Erythroblast (primary cell): ENCODE measurements around the gene PCBP3.
A peak's percentile ranks its signal among the peaks of the same experiment; 100 is the strongest.
"Not testable (repeated sequence)": the region's sequence is repeated elsewhere in the genome, so short reads cannot be mapped to it uniquely, and the experiment has no call there.

ENCODE experiments used
- DNase-seq, 2 experiments: peaks; one replicate each; lab custom pipeline; 2025; lab: John Stamatoyannopoulos, UW
- GATA1 ChIP-seq: IDR thresholded peaks from 2 replicates; pipeline ENCODE4 v1.6.1; 2011; ENCODE audit warnings: low read depth, mild to moderate bottlenecking, control low read depth, low read length, moderate library complexity
- POLR2A ChIP-seq: IDR thresholded peaks from 2 replicates; pipeline ENCODE4 v1.6.1; 2011; ENCODE audit warnings: mild to moderate bottlenecking, low read length

PCBP3 gene

GRCh38 chr21:45622416-45623097, 21.0 kb upstream of the PCBP3 start:
- no peak for DNase-seq

GRCh38 chr21:45623436-45623835, 20.1 kb upstream of the PCBP3 start:
- TF ChIP-seq GATA1 (no peak), POLR2A (no peak)
- no peak for DNase-seq

More at GRCh38 chr21:45622416-45623097, 21.0 kb upstream of the PCBP3 start:
- TF ChIP-seq POLR2A (no peak), GATA1 (no peak)

GRCh38 chr21:45626127-45626526, 17.4 kb upstream of the PCBP3 start:
- not testable (repeated sequence) for DNase-seq

- TF ChIP-seq GATA1: no peak
- no peak for TF ChIP-seq POLR2A
- DNase-seq: no peak
These were observed 14.2 kb upstream of the PCBP3 start for GRCh38 chr21:45629046-45629981.

GRCh38 chr21:45630066-45630694, 13.3 kb upstream of the PCBP3 start:
- no peak for DNase-seq
- no peak for TF ChIP-seq GATA1
- no peak for TF ChIP-seq POLR2A

- TF ChIP-seq GATA1 (no peak), POLR2A (no peak)
- no peak for DNase-seq
These were observed 12.6 kb upstream of the PCBP3 start for GRCh38 chr21:45630876-45631275.

- TF ChIP-seq POLR2A (no peak), GATA1 (no peak)
- no peak for DNase-seq
These were observed 12.0 kb upstream of the PCBP3 start for GRCh38 chr21:45631540-45631939.

GRCh38 chr21:45632160-45632559, 11.4 kb upstream of the PCBP3 start:
- no peak for DNase-seq

GRCh38 chr21:45632637-45633251, 10.8 kb upstream of the PCBP3 start:
- TF ChIP-seq GATA1 (no peak), POLR2A (no peak)
- no peak for DNase-seq

More at GRCh38 chr21:45632160-45632559, 11.4 kb upstream of the PCBP3 start:
- TF ChIP-seq GATA1 (no peak), POLR2A (no peak)

- no peak for DNase-seq
- TF ChIP-seq GATA1 (no peak), POLR2A (no peak)
These were observed 8.9 kb upstream of the PCBP3 start for GRCh38 chr21:45634511-45635183.

- no peak for DNase-seq
- no peak for TF ChIP-seq GATA1
- no peak for TF ChIP-seq POLR2A
These were observed 8.0 kb upstream of the PCBP3 start for GRCh38 chr21:45635271-45636151.

GRCh38 chr21:45636459-45636858, 7.1 kb upstream of the PCBP3 start:
- peak in 1 of 2 experiments; percentile 34 for DNase-seq
- no peak for TF ChIP-seq GATA1
- no peak for TF ChIP-seq POLR2A
